GM18870 (cell line): ENCODE results near the gene GRIP1.

Experiments used
- ATAC-seq: cut with Tn5 transposase; IDR thresholded peaks from one replicate; pipeline ENCODE4 v1.9.1; 2021; ENCODE audit warnings: moderate library complexity; ENCODE audit not compliant: unreplicated experiment

Gene GRIP1

DNA sequence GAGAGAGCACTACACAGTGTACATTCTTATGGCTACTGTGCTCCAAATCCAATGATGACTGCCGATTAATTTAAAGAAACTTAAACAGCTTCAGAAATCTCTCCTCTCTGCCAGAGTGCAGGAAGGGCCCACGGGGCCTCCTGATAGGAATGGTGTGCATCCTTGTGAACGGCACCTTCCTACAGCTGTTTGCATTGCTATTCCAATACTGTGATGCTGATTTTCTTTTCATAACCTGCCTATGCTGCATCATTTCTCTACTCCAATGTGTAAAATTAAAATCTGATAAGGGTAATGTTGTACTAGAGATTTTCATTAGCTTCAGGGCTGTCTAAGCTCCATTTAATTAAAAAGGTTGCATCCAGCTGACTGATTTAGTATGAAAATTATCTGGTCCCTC lies 217.5 kb downstream of the GRIP1 start:
- ATAC-seq: no peak

DNA sequence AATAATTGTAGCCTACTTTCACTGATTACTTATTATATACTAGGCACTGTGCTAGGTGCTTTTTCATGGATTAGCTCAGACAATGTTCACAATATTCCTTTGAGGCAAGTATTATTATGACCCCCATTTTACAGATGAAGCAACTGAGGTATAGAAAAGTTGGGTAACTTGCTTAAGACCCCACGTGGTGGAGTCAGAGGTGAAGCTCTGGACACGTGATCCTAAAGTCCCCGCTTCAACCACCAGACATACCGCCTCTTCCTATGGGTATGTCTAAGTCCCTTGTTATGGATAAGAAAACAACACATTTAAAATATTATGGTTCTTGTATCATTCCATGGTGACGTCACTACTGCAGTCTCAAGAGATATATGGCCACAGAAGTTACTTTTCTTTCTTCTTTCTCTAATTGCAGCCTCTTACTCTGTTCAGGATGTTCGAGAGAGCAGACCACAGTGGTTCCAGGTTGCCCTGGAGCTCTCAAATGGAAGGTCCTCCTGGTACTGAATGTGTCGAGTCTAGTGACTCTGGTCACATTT lies 218.9 kb downstream of the GRIP1 start:
- ATAC-seq: no peak

DNA sequence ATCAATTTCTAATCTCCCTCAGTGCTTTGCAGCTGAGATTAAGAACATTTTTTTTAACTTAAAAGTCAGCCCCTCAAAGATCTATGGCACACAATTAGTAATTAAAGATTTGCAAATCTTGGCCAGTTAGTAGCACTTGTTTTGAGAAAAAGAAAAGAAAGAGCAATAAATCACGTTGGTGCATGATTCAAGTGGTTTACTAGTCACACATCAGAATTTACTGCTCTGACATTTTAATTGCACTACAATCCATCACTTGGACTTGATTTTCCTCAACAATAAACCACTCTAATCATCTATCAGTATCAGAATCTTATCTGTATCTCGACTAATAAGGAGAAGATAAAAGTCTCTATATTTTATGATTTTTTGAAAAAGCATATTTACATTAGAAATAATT lies 222.3 kb downstream of the GRIP1 start:
- no peak for ATAC-seq

DNA sequence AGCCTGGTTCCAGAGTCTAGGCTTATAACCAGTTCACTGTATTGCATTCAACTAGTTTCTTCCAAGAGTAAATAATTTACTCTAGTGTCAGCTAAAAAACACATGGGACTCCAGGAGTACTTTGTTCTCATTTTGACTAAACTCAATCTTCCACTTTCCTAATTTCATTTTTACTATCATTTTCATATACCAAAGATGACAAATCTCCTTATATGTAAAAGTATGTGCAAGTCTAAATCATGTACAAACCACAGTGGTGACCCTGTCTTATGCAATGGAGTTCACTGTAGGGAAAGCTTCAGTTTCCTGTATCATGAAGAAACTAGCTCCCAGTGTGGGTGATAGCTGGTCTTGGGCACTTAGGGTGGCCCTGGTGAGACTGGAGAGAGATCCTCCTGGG lies 225.0 kb downstream of the GRIP1 start:
- peak; percentile 93 for ATAC-seq

DNA sequence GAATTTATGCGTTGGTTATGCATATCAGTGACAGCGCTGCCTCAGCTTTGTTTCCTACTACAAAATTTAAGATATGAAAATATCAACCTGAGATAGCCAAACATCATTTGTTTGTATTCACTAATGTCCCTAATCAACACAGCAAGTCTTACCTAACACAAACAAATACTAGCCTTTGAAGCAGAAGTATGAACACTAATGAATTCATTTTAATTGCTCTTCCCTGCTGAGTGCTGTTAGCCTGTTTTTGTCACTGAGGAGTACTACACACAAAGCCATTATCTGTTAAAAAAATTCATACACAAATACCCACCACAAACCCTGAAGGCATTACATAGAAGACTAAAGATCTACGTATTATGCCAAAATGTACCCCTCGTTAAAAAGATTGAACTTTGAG lies 225.8 kb downstream of the GRIP1 start:
- no peak for ATAC-seq

DNA sequence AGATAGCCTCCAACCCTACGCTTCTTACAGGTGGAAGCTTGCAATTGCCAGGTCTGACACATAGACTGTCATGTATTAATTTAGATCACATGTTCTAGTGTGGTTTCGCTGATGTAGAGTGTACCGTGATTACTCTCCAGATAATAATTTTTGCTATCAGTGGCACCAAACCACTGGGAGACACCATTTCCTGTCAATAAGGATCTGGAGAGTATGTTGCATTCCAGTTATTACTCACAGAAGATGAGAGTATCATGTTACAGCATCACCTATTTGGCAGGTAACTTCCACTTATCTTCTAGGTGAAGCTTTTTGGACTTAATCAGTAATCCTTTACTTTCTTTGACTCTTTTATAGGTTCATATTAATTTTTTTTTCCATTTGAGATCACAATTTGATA lies 229.3 kb downstream of the GRIP1 start:
- ATAC-seq: no peak

DNA sequence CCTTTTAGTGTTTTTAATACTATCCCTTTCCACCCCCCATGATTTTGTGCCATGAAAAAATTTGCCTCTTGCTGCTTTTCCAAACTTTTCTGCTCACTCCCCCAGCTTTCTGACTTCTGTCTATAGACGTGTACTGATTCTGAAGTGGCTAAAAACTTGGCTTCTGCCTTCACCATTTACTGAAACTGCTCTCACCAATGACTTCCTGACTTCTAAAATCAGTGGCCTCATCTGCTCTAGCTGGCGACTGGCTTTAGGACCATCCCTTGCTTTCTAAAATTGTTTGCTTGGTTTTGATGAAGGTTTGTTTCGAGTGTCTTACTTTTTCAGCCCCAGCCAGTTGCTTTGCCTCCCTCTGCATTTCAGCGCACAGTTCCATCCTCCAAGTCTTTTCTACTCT lies 231.2 kb downstream of the GRIP1 start:
- no peak for ATAC-seq

DNA sequence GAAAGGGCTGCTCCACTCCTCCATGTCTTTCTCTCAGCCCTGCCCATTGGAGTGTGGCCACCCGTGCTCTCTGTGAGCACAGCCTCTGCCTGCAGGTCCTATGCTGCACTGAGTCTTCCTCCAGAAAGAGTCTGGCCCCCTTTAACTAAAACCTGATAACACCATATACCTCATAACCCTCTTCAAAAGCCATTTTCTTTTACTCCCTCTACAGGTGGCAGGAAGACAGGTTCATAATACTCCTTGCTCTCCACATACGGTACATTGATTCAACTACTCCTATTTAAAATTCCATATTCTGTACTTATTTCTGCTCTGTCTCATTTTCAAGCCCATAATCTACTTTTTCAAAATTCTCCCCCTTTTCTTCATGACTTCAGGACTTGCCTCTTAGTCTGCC lies 232.6 kb downstream of the GRIP1 start:
- no peak for ATAC-seq

DNA sequence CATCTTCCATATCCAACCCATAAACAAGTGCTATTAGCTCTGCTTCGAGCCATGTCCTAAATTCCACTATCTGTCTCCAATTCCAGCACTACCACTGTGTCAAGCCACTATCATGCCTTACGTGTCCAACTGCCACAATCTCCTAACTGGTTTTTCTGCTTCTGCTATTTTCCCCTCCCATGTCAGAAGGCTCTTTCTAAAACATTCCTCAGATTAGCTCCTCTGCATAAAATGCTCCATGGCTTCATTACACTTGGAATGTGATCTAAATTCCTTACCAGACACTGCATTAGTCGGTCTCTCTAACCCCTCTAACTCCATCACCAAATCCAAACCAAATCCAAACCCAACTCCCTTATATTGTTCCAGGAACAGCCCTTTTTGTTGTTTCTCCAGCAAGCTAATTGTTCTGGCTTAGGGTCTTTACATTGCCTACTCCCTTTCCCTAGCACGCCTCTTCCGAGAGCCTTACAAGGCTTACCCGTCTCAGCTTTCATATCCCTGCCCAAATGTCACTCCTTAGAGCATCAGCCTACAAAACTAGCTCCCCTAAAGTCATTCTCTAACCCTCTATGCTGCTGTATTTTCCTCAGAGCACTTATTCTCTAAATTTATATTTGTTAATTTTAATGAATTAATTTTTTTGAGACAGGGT lies 236.8 kb downstream of the GRIP1 start:
- no peak for ATAC-seq

DNA sequence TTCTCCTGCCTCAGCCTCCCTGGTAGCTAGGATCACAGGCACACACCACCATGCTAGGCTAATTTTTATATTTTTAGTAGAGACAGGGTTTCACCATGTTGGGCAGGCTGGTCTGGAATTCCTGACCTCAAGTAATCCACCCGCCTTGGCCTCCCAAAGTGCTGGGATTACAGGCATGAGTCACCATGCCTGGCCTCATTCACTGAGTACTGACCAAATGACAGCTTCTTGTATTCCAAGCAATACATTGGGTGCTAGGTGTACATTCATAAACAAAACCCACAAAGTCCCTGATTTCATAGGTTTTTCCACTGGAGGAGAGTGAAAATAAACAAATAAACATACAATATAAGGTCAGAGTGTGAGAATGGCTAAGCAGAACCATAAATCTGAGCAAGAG lies 240.3 kb downstream of the GRIP1 start:
- ATAC-seq: no peak

DNA sequence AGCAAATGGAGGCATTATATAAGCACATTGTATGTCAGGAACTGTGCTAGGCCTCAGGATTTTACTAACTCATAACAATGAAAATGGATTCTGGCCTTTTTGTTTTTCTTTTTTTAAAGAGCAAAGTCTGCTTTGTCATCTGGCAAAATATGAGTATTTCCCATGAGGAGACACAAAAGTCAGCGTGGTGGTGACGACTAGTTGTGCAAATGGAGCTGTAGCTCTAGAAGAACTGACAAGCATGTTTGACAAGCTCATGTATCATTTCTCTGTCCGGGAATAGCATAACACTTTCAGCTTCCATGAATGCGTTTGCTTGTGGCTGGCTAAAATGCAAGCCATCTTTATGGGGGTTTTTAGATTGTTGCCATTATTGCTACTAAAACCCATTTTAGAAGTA lies 248.8 kb downstream of the GRIP1 start:
- no peak for ATAC-seq

DNA sequence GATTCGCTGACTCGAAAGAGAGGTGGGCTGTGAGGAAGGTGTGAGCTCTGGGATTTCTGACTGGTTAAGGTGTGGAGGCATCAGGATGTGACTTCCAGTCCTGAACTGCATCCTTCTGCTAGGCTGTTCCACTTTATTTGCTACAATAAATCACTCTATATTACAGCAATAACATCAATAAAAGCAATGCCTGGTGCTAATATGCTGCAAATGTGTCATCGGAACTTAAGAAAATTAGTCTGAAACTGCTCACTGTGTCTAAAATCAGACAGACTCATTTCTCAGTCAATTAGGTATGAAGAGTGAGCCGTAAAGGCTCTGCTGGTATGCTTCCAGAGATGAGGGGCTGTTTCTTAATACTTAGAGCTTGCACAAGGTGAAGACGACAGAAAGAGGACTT lies 250.0 kb downstream of the GRIP1 start:
- no peak for ATAC-seq

DNA sequence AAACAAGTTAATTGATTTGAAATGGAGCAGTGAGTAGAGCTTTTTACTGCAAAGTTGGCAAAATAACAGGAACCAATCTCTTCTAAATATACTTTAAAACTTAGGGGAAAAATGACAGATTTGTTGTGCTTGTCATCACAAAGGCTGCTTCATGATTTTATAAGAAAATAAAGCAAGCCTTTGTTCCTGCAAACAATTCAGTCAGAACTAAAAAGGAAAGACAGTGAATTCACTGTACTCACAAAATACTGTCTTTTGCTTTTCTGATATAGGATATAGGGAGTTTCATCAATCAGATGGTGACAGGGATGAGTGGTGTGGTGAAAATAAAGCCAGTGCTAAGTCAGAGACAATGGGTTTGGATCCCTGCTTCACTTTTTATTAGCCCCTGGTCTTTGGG lies 250.6 kb downstream of the GRIP1 start:
- ATAC-seq: no peak

DNA sequence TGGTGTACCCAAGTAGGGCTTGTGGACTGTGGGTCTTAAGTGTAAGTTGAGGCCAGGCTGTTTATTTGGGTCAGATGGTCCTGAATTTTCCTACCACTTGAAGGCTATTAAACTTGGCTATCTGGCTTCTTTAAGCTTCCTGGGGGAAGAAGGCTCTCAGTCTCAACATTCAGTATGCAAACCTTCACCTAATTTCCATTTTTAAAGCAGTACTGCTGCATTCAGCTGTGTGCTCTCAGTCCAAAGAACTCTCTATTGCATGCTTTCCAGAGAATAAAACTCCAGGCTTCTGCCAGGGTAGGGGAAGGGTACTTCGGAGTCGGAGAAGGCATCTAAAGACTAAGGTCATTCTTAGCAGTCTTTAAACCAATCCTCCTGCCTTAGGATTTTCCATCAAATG lies 252.2 kb downstream of the GRIP1 start:
- no peak for ATAC-seq

DNA sequence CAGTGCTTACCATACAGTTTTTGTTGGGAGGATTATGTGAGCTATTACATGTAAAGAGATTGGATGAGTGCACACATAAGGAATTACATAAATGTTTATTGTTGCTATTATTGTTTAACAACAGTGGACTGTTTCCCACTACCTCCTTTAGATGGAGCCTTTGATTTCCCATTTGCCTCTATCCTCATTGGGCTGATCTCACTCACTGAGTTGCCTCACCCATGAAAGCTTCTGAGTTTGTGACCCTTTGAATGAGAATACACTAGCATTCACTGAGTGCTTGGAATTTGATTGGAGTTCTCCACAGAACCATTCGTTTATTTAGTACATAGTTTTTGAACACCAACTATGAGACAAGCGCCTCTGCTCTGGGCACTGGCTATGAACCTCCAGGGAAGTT lies 255.6 kb downstream of the GRIP1 start:
- ATAC-seq: no peak

DNA sequence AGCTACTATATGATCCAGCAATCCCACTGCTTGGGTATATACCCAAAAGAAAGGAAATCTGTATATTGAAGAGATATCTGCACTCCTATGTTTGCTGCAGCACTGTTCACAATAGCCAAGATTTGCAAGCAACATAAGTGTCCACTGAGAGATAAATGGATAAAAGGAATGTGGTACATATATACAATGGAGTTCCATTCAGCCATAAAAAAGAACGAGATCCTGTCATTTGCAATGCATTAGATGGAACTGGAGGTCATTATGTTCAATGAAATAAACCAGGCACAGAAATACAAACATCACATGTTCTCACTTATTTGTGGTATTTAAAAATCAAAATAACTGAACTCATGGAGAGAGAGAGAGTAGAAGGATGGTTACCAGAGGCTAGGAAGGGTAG lies 260.0 kb downstream of the GRIP1 start:
- ATAC-seq: no peak

DNA sequence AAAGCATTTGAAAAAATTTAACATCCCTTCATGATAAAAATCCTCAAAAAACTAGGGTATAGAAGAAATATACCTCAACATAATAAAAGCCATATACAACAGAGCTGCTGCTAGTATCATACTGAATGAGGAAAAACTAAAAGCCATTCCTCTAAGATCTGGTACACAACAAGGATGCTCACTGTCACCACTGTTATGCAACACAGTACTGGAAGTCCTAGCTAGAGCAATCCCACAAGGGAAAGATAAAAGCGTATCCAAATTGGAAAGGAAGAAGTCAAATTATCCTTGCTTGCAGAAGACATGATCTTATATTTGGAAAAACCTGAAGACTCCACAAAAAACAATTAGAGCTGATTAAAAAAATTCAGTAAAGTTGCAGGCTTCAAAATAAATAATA lies 261.7 kb downstream of the GRIP1 start:
- no peak for ATAC-seq

DNA sequence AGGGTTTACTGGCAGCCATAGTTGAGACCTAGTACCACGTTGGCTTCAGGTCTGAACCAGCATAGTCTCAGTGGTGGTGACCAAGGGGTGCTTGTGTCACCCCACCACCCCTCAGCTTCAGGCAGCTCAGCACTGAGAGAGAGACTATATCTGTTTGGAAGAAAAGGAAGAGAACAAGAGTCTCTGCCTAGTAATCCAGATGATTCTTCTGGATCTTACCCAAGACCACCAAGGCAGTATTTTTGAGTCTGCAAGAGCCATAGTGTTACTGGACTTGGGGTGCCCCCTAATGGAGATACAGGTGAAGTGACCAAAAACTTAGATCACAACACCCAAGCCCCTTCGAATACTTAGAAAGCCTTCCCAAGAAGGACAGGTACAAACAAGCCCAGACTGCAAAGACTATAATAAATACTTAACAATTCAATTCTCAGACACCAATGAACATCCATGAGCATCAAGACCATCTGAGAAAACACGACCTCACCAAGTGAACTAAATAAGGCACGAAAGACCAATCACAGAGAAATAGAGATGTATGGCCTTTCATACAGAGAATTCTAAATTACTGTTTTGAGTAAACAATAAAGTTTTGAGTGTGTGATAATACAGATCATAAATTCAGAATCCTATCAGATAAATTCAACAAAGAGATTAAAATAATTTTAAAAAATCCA lies 269.5 kb downstream of the GRIP1 start:
- peak; percentile 57 for ATAC-seq

DNA sequence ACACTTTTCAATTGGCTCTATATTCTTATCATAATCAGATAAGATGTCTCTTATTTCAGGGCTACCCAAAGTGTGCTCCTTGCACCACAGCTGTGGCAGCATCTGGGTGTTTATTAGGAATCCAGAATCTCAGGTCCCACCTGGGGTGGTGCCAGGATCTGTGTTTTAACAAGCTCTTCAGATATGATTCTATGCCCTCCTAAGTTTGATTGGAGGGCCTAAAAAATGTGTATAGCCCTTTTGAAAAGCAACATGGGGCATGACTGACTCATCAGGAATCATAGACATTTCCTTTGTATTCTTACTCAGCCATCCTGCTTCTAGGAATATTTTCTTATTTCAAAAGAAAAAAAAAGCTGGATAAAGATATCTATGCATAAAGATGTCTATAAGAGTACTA lies 273.5 kb downstream of the GRIP1 start:
- ATAC-seq: no peak

DNA sequence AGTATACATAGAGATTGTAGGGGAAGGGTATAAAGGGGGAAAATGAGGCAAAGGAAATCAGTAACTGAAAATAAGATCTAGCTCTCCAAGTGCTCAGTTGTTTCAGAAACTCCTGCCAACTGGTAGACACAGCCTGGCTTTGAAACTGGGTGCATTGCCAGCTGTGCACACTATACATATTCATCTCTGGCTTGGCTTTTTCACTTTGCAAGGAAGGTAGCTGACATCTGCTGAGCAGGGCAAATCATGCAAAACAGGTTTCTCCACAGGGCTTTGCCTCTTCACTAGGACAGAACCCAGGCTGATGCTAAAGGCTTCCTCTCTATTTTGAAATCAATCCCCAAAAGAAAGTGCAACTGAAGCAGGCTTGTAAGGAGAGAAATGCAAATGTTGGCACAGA lies 275.1 kb downstream of the GRIP1 start:
- ATAC-seq: peak; percentile 76

DNA sequence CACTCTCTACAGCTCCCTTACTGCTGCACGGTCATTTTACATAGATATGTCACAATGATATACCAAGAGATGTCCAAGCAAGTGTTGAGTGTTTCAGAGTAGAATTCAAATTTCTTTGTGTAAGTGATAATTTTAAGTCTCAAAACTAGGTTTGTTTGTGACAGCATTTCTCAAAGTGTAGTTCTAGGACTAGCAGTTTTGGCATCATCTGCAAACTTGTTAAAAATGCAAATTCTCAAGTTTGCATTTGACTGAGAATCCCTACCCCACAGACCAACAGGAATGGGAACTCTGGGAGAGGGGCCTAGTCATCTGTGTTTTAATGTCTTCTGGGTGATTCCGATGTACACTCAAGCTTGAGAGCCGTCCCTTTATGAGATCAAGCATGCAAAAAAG lies 279.0 kb downstream of the GRIP1 start:
- no peak for ATAC-seq

DNA sequence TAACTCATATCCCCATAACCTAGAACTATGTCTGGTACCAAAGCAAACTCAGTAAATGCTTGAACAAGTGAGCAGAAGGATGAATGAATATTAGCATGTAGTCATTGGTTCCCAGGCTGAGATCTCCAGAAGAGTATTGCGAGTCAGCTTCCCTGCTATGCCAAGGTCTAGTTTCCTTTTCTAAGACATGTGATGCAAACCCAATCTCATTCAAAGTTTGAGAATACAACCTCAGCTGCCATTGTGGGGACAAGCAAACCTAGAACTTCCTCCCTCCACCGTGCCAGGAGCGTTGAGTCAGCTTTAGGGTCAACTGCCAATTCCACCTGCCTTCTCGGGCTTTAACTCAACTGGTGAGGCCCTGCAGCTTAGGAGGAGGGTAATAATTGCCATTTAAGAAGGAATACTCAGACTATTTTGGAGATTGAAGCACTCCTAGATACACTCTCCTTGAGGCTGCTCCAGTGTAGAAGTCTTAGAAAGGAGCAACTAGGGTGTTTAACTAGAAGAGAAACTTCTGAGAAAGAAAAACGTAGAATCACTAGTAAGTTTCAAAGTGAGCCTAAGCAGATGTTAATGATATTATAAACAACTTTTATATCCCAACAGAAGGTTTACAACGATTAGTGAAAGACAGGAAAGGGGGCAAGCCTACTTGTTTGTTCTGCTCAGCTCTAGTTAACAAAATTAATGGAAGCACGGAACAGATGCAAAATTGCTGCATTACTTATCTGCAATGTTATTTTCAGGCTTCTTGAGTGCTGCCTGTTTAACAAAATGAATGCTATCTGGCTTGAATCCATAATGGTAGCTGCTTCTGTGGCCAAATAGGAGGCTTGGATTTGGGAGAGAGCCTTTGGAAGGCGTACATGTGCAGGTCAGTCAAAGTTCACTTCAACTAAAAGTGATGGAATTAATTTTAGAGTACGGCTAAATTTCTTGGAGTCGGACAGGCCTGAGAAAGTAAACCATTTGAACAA lies 279.7 kb downstream of the GRIP1 start:
- ATAC-seq: no peak
